DOHH2 (cell line): ENCODE measurements around the gene ZNF506.
"Not testable (repeated sequence)": the region's sequence is repeated elsewhere in the genome, so short reads cannot be mapped to it uniquely, and the experiment has no call there.

Experiments used
- H3F3A ChIP-seq: fragments of 200-600 bp; sonication (generic), shearing (Covaris generic); 2 replicates; pipeline ENCODE4 v1.6.0; 2016; ENCODE audit warnings: antibody characterized with exemption, mild to moderate bottlenecking; ENCODE audit not compliant: control insufficient read depth, insufficient read depth
- H3K27ac ChIP-seq: fragments of 200-600 bp; sonication (generic); 2 replicates; pipeline ENCODE4 v1.5.1; 2014; ENCODE audit warnings: low read depth, mild to moderate bottlenecking, low read length, moderate library complexity
- H3K27me3 ChIP-seq: fragments of 200-600 bp; sonication (generic); 2 replicates; pipeline ENCODE4 v1.6.1; 2014; ENCODE audit warnings: mild to moderate bottlenecking, low read length, mixed read lengths; ENCODE audit not compliant: control insufficient read depth
- H3K36me3 ChIP-seq: fragments of 200-600 bp; sonication (generic); 2 replicates; pipeline ENCODE4 v1.6.1; 2014; ENCODE audit warnings: mild to moderate bottlenecking, low read length, moderate library complexity, mixed read lengths; ENCODE audit not compliant: control insufficient read depth
- H3K4me1 ChIP-seq: fragments of 200-600 bp; sonication (generic); 2 replicates; pipeline ENCODE4 v1.6.1; 2014; ENCODE audit warnings: mild to moderate bottlenecking, low read length, mixed read lengths; ENCODE audit not compliant: control insufficient read depth
- H3K4me2 ChIP-seq: fragments of 200-600 bp; sonication (generic); 2 replicates; pipeline ENCODE4 v1.6.0; 2014; ENCODE audit warnings: mild to moderate bottlenecking, low read length, moderate library complexity
- H3K4me3 ChIP-seq: fragments of 200-600 bp; sonication (generic); 2 replicates; pipeline ENCODE4 v1.5.1; 2014; ENCODE audit warnings: mild to moderate bottlenecking, low read length, mixed read lengths
- H3K79me2 ChIP-seq: fragments of 200-600 bp; sonication (generic); 2 replicates; pipeline ENCODE4 v1.6.1; 2014; ENCODE audit warnings: mild to moderate bottlenecking, low read length, mixed read lengths; ENCODE audit not compliant: control insufficient read depth
- H3K9me2 ChIP-seq: fragments of 200-600 bp; sonication (generic); replicated peaks from 2 replicates; pipeline ENCODE4 v1.6.1; 2014; ENCODE audit warnings: mild to moderate bottlenecking, low read length, mixed read lengths; ENCODE audit not compliant: control insufficient read depth
- H3K9me3 ChIP-seq: fragments of 200-600 bp; sonication (generic); 2 replicates; pipeline ENCODE4 v1.6.1; 2014; ENCODE audit warnings: antibody characterized with exemption, low read length, mixed read lengths; ENCODE audit not compliant: control insufficient read depth, insufficient read depth
- H4K20me1 ChIP-seq: fragments of 200-600 bp; sonication (generic); 2 replicates; pipeline ENCODE4 v1.6.0; 2014; ENCODE audit warnings: low read depth, mild to moderate bottlenecking, antibody characterized with exemption, low read length, moderate library complexity; ENCODE audit not compliant: control insufficient read depth, insufficient read depth
- EZH2phosphoT487 ChIP-seq: fragments of 200-600 bp; sonication (generic); IDR thresholded peaks from 2 replicates; pipeline ENCODE4 v1.6.1; 2017; ENCODE audit warnings: borderline replicate concordance, mild to moderate bottlenecking, antibody characterized with exemption, low read length, moderate library complexity, mixed read lengths
- TF ChIP-seq, protein P1 (sequence below): fragments of 200-600 bp; sonication (generic); IDR thresholded peaks from one replicate; pipeline ENCODE4 v1.5.1; 2014; ENCODE audit warnings: antibody characterized with exemption, mild to moderate bottlenecking, low read depth, low read length; ENCODE audit not compliant: poor library complexity, severe bottlenecking

ZNF506 gene

DNA sequence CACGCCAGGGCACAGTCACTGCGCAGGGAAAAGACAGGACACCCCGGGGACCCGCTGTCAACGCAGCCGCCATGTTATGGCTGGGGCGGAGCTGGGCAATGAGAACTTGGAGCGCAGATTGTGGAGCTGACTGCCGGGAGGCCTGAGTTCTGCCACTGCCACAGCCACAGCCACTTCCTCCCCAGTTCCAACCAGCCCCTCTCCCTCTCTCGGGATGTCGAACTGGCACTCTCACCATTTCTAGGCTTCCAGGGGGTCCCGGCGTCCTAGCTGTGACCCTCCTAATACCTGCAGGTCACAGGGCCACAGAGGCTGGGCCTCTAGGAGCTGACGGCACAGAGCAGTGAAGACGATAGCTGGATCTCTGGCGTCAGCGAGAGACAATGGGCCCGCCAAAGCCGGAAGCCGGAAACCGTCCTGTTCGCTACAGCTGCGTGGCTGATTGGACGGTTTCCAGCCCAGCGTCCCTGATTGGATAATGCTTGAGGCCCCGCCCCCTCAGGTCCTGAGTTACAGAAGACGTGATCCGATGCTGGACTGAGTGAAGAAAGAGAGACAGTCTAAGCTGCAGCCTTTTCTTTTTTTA is at the start of gene ZNF506:
ZNF506 (minus strand) TSS at position 385 of the 586 bp plus-strand sequence; CDS start at position 238, 147 bp downstream.
- Histone ChIP-seq H3F3A (no peaks in the 10 kb centered on the region), H3K27ac (peak within 1 kb of the TSS; percentile 62), H3K9me3 (peaks cover 54% of the 10 kb centered on the region), H3K9me2 (no peaks in the 10 kb centered on the region), H3K79me2 (peaks cover 49% of the 10 kb centered on the region), H3K27me3 (no peaks in the 10 kb centered on the region), H3K36me3 (peaks cover 35% of the 10 kb centered on the region), H3K4me3 (peak within 1 kb of the TSS; percentile 76), H3K4me1 (peaks cover 19% of the 10 kb centered on the region), H4K20me1 (no peaks in the 10 kb centered on the region), H3K4me2 (peak within 1 kb of the TSS; percentile 92)
- TF ChIP-seq, protein P1, sequence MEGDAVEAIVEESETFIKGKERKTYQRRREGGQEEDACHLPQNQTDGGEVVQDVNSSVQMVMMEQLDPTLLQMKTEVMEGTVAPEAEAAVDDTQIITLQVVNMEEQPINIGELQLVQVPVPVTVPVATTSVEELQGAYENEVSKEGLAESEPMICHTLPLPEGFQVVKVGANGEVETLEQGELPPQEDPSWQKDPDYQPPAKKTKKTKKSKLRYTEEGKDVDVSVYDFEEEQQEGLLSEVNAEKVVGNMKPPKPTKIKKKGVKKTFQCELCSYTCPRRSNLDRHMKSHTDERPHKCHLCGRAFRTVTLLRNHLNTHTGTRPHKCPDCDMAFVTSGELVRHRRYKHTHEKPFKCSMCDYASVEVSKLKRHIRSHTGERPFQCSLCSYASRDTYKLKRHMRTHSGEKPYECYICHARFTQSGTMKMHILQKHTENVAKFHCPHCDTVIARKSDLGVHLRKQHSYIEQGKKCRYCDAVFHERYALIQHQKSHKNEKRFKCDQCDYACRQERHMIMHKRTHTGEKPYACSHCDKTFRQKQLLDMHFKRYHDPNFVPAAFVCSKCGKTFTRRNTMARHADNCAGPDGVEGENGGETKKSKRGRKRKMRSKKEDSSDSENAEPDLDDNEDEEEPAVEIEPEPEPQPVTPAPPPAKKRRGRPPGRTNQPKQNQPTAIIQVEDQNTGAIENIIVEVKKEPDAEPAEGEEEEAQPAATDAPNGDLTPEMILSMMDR: no peak
- no peak for TF ChIP-seq EZH2phosphoT487

DNA sequence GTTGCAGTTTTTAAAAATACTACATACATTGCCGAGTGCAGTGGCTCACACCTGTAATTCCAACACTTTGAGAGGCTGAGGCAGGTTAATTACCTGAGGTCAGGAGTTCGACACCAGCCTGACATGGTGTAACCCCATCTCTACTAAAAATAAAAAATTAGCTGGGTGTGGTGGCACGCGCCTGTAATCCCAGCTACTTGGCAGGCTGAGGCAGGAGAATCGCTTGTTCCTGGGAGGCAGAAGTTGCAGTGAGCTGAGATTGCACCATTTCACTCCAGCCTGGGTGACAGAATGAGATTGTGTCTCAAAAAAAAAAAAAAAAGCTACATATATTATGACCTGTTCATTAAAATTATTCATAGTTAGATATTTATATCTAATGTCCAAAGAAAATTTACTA is 48.5 kb upstream of the ZNF506 start:
- H3K9me2 ChIP-seq, H3K27me3 ChIP-seq, H4K20me1 ChIP-seq, H3K4me2 ChIP-seq, H3K4me3 ChIP-seq, H3F3A ChIP-seq, H3K27ac ChIP-seq: not testable (repeated sequence)
- H3K9me3 ChIP-seq: peaks cover 32% of the 10 kb centered on the region
- H3K4me1 ChIP-seq: peaks cover 12% of the 10 kb centered on the region
- peaks cover 75% of the 10 kb centered on the region for H3K36me3 ChIP-seq
- peaks cover 87% of the 10 kb centered on the region for H3K79me2 ChIP-seq

GRCh38 chr19:19866611-19867248 is 45.2 kb upstream of the ZNF506 start:
- H3K27ac ChIP-seq: peak overlapping the region; percentile 84
- no peaks in the 10 kb centered on the region for H3F3A ChIP-seq
- no peaks in the 10 kb centered on the region for H4K20me1 ChIP-seq
- peaks cover 26% of the 10 kb centered on the region for H3K9me3 ChIP-seq
- TF ChIP-seq, protein P1: no peak
- no peak for TF ChIP-seq EZH2phosphoT487
- peaks cover 58% of the 10 kb centered on the region for H3K79me2 ChIP-seq
- H3K27me3 ChIP-seq: no peaks in the 10 kb centered on the region
- H3K9me2 ChIP-seq: no peaks in the 10 kb centered on the region
- H3K36me3 ChIP-seq: peaks cover 48% of the 10 kb centered on the region
- H3K4me1 ChIP-seq: peaks cover 12% of the 10 kb centered on the region
- peak overlapping the region; percentile 97 for H3K4me3 ChIP-seq
- H3K4me2 ChIP-seq: peak overlapping the region; percentile 82
